Measurements from ENCODE around the gene MPHOSPH10.
"Not testable (repeated sequence)": the region's sequence is repeated elsewhere in the genome, so short reads cannot be mapped to it uniquely, and the experiment has no call there.

Gene MPHOSPH10, protein sequence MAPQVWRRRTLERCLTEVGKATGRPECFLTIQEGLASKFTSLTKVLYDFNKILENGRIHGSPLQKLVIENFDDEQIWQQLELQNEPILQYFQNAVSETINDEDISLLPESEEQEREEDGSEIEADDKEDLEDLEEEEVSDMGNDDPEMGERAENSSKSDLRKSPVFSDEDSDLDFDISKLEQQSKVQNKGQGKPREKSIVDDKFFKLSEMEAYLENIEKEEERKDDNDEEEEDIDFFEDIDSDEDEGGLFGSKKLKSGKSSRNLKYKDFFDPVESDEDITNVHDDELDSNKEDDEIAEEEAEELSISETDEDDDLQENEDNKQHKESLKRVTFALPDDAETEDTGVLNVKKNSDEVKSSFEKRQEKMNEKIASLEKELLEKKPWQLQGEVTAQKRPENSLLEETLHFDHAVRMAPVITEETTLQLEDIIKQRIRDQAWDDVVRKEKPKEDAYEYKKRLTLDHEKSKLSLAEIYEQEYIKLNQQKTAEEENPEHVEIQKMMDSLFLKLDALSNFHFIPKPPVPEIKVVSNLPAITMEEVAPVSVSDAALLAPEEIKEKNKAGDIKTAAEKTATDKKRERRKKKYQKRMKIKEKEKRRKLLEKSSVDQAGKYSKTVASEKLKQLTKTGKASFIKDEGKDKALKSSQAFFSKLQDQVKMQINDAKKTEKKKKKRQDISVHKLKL

DNA sequence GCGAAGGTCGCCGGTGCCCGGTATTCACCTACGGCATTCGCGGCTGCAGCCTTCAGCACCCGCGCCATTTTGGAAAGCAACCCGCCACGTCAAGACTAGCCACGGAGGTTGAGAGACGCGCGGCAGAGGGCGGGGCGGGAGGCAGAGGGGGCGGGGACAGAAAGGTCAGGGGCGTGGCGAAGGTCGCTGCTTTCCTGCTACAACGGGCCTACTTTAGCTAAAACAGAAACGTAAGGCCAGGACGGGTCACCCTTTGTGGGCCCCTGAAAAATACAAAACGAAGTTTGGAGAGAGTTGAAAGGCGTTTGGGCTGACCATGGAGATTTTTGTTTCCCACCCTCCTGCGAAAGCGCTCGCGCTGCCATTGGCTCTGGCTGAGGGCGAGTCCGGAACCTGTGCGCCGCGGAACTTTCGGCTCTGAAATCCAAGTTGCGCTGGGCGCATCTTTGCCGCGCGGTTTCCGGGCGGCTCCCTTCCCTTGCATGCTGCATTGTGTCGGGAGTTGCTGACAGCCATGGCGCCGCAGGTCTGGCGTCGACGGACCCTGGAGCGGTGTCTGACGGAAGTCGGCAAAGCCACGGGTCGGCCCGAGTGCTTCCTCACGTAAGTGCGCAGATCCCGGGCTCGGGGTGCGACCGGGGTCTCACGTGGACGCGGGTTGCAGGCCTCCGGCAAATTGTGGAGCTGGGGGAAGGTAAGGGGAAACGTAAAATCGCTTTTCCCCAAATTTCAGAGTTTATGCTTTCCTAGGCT, at the start of gene MPHOSPH10, which contains the start of gene MCEE:
TSS of gene MPHOSPH10 (plus strand) at position 483 of the 753 bp plus-strand sequence. CDS start at position 515, 32 bp downstream.
TSS of gene MCEE (minus strand) at position 78 of the 753 bp plus-strand sequence. CDS start at position 68, 10 bp downstream.
- peak; percentile 79 to 90 for DNase-seq

DNA sequence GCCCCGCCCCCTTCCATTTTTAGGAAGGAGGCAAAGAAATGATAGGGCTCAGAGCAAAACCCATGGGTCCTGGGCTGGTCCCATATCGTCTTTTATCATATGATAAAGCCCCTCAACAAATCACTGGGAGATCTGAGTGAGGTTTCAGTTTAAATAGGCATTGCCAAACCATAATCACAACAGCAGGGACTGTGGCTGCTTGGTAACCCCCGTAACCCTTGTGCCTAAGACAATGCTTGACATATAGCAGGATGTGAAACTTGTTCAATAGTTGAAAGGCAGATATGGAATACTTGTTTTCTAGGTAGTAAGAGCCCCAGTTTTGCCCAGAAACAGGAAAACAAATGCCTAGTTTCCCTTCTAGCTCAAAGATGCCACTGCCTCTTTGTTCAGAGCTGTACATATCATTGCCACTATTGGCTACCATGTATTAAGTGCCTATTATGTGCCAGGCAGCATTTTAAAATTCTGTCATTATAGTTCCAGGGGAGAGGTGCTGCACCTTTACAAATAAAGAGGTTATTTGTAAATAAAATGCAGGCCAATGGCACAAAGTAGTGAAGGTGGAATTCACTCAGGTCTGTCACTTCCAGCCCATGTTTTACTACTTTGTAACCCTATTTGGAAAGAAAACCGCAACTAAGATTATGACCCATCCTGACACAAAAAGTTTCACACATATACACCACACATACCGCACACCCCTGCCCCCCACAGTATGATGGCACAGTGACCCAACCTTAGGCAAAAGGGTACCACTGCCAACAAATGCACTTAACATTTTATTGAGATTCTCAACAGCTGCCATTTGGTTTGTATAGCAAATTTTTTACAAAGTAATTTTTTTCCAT, 47.8 kb upstream of the MPHOSPH10 start:
- DNase-seq = no peak

DNA sequence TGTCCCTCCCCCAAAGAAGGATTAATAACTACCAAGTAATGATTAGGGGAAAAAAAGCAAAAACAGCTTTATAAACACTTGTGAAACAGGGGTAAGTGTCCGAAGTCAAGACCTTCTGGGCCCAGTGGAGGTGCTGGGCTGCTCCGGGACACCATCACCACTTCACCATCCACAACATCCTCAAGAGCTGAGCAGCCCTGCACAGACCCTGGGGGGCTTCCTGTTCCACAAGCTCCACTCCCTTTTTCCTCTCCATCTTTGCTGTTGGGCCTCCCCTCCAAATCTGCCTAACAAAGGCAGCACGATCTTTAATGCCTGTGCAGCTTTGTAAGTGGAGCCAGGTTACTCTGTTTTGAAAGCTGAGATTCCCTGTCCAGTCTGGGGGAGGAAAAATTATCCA, 47.1 kb upstream of the MPHOSPH10 start:
- DNase-seq = not testable (repeated sequence)

DNA sequence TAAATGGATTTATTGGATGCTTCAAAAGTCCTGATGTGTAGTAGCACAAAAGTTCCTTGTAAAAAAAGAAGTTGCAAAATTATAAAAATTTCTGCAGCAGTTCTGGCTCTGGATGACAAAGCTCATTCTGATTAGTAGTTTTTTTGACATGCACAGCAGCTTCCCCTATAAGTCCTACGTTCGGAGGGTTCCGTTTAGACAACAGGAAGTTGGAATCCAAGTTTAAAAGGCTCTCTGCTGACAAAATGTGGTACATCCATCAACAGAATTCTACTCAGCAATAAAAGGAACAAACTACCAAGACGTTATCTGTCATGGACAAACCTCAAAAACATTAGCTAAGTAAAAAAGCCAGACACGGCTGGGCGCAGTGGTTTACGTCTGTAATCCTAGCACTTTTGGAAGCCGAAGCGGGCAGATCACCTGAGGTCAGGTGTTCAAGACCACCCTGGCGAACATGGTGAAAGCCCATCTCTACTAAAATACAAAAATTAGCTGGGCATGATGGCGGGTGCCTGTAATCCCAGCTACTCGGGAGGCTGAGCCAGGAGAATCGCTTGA, 46.6 kb upstream of the MPHOSPH10 start:
- DNase-seq = not testable (repeated sequence)

DNA sequence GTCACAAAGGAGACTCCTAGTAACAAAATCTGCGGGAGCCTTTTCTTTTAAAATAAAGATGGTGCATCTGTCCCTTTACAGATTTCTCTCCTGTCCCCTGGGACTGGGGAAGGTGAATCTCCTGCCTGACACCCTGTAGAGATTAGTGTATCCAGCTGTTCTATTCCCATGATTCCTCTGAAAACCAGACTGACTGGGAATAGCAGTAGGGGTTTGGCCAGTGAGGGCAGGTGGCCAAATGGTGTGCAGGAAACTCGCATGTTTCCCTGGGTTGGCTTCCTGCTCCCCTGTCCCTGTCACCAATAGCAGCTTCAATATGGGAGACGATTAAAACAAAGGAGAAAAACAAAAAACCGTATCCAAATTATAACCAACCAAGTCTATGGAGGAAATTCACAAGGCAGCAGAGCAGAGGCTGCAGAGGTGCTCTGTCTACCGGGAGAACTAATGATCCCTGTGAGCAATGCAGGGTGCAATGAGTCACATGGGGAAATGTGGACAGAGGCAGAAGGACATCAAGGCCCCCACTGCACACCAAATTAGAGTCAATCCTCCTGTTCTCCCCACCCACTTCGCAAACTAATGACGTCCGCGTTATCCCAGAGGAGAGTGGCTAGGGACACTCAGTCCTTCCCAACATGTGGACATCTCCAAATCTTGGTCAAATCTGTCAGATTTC, 45.0 kb upstream of the MPHOSPH10 start:
- peak in 1 of 2 experiments; percentile 51 for DNase-seq

DNA sequence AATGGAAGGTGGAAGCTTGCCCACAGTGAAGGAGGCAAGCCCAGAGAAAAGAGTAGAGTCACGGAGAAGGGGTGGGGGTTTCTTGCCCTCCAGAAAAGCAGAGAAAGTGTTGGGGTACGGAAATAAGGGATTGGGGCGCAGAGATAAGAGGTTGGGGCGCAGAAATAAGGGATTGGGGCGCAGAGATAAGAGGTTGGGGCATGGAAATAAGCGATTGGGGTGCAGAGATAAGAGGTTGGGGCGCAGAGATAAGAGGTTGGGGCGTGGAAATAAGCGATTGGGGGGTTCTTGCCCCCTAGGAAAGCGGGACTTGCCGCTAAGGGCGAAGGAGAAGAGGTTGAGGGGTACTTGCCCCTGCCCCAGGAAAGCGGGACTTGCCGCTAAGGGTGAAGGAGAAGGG, 41.0 kb upstream of the MPHOSPH10 start:
- not testable (repeated sequence) for DNase-seq

DNA sequence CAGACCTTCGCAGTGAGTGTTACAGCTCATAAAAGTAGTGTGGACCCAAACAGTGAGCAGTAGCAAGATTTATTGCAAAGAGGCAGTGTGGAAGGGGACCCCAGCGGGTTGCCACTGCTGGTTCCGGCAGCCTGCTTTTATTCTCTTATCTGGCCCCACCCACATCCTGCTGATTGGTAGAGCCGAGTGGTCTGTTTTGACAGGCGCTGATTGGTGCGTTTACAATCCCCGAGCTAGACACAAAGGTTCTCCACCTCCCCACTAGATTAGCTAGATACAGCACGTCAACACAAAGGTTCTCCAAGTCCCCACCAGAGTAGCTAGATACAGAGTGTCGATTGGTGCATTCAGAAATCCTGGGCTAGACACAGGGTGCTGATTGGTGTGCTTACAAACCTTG, 38.6 kb upstream of the MPHOSPH10 start:
- not testable (repeated sequence) for DNase-seq

DNA sequence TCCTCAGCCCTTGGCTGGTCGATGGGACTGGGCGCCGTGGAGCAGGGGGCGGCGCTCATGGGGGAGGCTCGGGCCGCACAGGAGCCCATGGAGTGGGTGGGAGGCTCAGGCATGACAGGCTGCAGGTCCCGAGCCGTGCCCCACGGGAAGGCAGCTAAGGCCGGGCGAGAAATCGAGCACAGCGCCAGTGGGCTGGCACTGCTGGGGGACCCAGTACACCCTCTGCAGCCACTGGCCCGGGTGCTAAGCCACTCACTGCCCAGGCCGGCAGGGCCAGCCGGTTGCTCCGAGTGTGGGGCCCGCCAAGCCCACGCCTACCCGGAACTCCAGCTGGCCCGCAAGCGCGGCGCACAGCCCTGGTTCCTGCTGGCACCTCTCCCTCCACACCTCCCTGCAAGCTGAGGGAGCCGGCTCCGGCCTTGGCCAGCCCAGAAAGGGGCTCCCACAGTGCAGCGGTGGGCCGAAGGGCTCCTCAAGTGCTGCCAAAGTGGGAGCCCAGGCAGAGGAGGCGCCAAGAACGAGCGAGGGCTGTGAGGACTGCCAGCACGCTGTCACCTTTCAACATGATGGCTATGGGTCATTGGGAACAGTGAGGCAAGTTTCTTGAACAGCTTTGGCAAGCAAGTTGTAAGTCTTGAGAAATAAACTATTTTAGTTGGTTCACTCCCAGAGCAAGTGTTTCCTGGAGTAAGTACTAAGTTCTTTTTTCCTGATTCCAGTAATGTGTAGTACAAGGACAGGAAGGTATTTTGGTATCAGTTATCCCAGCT, 37.8 kb upstream of the MPHOSPH10 start:
- not testable (repeated sequence) for DNase-seq

DNA sequence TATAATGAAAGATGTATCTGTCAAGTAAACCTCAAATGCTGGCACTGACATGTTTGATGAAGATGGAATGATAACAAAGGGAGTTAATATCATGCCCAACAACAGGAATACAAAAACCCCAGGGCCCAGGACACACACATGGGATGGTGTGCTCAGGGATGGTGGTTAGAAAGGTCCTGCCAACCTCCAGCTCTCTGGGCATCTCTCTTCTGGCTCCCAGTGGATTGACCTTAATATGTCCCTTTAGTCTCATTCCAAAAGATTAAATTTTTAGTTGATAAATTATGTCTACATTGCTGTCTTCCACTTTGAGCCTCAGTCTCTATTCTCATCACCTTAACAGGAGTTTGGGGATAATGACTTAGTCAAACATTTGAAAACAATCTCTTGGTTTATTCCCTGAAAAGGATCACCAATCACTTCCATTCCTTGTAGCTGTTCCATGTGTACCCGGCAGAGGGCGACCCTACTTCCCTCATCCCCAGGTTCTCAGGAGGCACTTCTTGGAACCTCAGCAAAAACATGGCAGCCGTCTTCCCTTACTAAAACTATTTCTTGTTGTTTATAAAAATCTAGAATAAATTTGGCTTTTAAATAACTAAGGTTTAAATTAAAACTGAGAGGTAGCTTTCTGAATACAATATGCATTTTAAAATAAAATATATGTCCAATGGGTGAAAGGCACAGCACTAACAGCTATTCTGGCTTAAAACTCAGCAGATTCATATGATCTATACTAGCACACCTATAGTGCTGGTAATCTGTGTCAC, 30.1 kb upstream of the MPHOSPH10 start:
- peak in 1 of 2 experiments; percentile 15 for DNase-seq

DNA sequence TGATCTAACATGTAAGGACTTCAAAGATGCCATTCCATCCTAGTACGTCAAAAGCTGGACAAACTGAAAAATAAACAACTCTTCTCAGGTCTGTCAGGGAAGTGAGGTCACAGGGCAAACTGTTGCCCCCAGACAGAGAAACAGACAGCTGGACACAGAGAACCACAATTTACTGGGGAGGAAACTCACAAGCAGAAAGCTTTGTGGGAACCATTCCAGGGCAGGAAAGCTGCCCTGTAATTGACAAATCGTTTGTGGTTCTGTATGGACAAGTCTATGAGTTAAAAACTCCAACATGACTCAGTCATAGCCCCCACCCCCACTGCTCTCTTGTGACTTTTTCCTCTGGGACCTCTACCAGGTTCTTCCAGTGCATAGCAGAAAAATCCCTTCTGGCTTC, 28.8 kb upstream of the MPHOSPH10 start:
- DNase-seq = no peak

DNA sequence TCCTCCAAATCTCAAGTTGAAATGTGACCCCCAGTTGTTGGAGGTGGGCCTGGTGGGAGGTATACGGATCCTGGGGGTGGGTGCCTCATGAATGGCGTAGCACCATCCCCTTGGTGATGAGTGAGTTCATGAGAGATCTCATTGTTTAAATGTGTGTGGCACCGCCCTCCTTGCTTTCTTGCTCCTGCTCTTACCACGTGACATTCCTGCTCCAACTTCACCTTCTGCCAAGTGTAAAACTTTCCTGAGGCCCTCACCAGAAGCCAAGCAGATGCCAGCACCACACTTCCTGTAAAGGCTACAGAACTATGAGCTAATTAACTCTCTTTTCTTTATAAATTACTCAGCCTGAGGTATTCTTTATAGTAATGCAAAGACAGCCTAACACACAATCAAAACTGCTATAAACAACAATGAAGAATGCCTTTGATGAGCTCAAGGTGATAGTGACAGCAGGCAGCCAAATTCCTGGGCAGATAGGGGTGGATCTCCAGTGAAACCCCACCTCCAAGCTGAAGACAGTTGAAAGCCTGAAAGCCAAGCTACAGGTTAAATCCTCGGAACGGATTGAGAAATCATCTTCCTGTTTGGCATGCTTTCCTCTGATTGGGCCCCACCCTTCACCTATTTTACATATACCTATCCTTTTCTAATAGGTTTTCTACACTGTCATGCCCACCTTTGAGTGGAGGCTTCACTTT, 27.3 kb upstream of the MPHOSPH10 start:
- no peak for DNase-seq

DNA sequence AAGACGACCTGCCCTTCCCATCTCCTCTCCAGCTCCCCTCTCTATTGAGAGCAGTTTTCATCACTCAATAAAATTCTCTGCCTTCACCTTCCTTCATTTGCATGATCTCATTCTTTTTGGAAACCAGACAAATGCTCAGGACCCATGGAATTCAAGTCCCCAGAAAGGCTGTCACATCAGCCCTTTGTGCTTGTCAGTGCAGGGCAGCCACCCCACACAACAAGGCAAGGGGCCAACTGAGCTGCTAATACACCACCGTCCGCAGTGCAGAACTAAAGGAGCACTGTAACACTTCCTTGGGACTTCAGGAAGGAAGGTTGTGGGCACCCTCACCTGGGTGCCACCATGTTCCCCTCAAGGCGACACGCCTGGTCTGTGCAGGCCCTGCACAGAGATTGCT, 26.6 kb upstream of the MPHOSPH10 start:
- DNase-seq = no peak

DNA sequence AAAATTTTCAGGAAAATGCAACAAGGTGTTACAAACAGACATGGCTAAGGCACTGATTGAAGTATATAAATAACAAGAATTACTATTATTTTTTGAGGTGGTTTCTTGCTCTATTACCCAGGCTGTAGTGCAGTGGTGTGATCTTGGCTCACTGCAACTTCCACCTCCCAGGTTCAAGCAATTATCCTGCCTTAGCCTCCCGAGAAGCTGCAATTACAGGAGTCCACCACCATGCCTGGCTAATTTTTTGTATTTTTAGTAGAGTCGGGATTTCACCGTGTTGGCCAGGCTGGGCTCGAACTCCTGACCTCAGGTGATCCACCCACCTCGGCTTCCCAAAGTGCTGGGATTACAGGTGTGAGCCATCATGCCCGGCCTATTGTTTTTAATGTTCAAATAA, 24.0 kb upstream of the MPHOSPH10 start:
- DNase-seq = not testable (repeated sequence)

DNA sequence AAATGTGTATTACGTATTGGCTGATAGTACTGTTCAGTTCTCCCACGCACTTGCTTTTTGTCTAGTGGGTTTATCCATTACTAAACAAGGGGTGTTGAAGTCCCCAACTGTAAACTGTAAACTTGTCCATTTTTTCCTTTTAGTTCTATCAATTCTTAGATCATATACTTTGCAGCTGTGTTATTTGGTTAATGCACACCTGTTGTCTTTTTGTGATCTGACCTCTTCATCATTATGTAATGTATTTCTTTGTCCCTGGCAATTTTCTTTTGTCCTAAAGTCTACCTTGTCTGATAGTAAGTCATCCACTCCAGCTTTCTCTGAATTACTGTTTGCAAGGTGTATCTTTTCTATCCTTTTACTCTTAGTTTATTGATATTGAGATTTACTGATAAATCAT, 22.3 kb upstream of the MPHOSPH10 start:
- no peak for DNase-seq

DNA sequence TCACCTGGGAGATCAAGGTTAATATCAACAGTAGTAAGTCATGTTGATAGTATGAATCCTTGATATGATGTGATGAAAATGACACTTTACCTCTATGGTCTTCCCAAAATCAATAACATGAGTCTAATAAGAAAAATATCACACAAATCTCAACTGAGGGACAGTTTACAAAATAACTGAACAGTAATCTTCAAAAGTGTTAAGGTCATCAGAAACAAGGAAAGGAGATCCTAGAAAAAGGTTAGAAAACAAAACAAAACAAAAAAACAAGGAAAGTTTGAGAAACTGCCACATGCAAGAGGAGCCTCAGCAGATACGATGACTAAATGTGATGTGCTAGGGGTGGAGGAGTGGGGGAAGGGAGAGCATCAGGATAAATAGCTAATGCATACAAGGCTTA, 16.6 kb upstream of the MPHOSPH10 start:
- no peak for DNase-seq

DNA sequence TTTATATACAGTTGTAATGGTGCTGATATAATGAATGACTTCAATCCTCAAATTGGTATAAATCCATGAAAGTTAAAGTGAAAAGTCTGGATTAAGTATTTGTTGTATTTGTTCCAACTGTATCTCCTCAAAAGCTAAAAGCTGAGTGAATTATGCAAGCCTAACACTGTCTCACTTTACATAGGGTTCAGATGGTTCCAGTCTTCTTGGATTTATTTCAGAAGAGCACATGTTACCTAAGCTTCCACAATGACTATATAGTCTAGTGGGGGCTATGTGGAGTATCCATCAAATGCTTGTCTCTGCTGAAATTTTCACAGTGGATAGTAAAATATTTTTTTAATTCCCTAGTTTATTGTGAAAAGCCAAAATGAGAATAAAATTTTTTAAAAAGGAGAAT, 13.4 kb upstream of the MPHOSPH10 start:
- DNase-seq = no peak

DNA sequence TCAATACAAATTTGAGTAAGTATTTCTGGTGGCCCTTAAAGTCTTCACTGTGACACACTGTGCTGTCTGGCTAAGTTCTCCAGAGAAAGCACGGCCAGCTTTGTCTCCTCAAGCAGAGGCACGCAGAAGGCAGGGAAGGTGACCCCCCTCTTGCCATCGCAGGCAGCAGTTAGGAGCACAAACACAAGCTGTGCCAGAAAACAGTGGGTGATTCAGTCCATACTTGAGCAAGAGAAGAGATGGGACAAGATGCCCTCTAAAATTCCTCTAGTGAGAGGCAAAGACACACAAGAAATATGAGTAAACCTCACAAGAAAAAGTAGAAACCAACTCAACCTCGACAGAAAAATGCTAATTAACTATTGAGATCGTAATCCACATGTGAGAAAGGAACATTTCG, 10.2 kb upstream of the MPHOSPH10 start:
- no peak for DNase-seq

DNA sequence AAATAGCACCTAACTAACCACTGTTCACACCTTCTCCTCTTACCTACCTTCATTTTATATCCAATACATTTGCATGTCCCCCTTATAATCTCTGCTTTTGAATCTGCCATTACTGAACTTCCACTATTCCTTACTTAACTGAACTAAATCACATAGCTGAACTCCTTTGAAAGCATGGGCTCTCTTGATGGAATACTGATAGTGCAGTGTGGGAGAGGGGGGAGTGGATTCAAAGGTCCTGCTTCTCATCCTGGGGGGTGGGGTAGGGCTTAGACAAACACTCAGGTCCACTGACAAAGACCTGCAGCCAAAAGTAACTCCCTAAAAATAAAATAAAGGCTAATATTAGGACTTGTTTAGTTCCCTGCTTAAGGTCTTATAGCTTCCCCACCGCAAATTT, 9.0 kb upstream of the MPHOSPH10 start:
- no peak for DNase-seq
